AG09309 (cell line): ENCODE measurements around the gene FUZ.

Source experiments
- DNase-seq: peaks from one replicate; pipeline ENCODE4 v3.0.0-alpha.2; 2010; ENCODE audit warnings: low read depth
- H3K4me3 ChIP-seq: 2 replicates; pipeline ENCODE4 v1.5.1; 2011; ENCODE audit warnings: mild to moderate bottlenecking, low read depth, low read length, moderate library complexity; ENCODE audit not compliant: control insufficient read depth
- CTCF ChIP-seq: IDR thresholded peaks from 2 replicates; pipeline ENCODE4 v1.5.1; 2011; ENCODE audit warnings: mild to moderate bottlenecking, low read depth, low read length, inconsistent platforms; ENCODE audit not compliant: insufficient read depth, control insufficient read depth; ENCODE audit errors: missing control alignments

FUZ gene

DNA sequence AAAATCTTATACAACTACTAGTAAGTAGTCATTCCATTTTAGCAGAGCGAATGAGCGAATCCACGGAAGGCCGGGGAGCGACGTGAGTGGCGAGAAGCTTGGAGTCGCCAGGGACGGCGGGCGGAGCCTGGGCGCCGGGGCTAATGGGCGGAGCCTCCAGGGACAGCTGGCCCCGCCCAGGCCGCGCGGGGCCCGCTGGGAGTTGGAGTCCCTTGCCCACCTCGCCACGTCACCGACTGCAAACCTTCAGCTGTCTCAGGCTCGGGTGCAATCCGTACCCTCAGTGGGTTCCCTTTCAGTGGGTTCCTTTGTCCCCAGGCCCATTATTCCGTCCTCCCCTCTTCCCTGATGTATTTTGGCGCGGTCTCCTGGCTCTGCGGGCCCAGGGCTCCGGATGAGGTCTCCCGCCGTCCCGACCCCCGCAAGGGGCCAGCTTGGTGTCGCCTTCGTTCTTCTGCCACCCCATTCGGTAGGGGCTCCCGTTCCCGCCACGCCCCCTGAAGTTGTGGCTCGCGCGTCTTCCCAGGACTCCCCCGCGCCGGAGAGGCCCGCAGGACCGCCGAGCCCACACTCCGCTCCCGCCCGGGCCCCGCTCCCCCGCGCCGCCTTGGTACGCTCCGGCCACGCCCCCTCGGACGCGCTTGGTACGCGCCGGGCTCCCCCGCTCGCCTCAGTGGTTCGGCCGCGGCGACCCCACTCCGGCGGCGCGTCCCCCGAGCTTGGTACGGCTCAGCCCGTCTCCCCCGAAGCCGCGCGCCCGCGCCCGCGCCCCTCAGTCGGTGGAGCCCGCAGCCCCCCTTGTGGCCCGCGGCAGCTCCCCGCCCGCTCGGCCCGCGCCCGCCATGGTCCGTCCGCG, 37.6 kb upstream of the FUZ start, which contains the start of gene PTOV1:
Gene PTOV1 (plus strand): TSS at position 673 of the 856 bp plus-strand sequence.
- peak; percentile 56 for DNase-seq
- TF ChIP-seq CTCF, result no peak

DNA sequence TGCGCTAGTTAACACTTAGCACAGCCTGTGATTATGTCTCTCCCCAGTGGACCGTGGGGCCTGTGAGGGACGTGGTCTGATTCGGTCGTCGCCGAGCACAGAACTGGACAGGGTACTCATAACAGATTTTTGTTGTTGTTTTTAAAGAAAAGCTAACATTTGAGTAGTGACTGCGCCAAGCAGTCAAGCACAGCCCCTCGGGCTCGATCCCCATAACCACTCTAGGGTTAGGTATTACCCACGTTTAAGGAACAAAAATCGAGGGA, 37.1 kb upstream of the FUZ start:
- no peak for DNase-seq
- peak overlapping the region; percentile 87 for H3K4me3 ChIP-seq
- no peak for TF ChIP-seq CTCF

More for the DNA sequence above, 37.6 kb upstream of the FUZ start, which contains the start of gene PTOV1:
- H3K4me3 ChIP-seq, result peak within 1 kb of the TSS; percentile 87

- DNase-seq, result no peak
- no peak for TF ChIP-seq CTCF
- no peak overlapping the region for H3K4me3 ChIP-seq
Observed at GRCh38 chr19:49849433-49850220, 36.5 kb upstream of the FUZ start.

DNA sequence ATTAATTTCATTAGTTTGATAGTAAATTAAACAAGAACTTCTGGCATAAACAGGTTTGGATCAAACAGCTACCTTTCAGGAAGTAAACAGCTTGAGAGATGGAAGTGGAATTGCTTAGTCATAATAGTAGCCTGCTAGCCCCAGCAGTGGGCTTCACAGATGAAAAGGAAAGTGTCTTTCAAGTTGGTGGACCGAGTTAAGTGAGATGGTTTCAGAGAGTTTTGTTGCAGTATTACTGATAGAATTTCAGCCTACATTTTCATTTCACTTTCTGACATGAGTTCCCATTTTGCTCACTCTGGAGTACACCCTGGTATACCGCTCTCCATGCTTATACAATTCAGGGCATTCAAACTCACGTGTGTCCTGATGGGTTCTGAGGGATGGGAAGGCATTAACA, 35.8 kb upstream of the FUZ start:
- no peak for TF ChIP-seq CTCF
- H3K4me3 ChIP-seq, result no peak overlapping the region
- no peak for DNase-seq

DNA sequence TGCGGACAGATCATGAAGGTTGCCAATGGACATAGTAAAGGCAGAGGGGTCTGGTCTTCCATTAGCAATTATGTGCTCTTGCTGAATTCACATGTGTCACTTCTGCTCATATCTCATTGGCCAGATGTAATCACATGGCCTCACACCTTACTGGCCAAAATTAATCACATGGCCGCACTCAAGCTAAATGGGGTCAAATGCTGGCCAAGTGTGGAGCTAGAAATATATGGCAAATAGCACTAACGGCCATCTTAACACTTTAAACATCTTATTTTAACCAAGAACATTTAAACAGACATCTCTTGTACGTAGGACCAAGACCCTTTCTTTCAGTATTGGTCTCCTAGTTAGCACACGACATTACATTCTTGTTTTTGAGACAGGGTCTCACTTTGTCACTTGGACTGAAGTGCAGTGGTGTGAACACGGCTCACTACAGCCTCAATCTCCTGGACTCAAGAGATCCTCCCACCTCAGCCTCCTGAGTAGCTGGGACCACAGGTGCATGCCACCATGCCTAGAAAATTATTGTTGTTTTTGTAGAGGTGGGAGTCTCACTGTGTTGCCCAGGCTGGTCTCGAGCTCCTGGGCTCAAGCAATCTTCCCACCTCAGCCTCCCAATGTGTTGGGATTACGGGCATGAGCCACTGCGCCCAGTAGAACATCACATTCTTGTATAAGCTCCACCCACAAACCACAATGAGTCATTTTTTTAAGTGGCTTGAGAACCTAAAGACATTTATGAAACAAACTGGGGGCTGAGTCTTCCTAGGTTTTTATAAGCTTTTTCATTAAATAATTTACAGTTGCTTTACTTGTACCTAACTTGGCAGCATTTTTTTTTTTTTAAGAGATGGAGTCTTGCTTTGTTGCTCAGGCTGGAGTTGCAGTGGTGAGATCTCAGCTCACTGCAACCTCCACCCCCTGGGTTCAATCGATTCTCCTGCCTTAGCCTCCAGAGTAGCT, 34.9 kb upstream of the FUZ start:
- peak; percentile 80 for DNase-seq

More for the DNA sequence above, 34.9 kb upstream of the FUZ start:
- no peak for TF ChIP-seq CTCF
- no peak overlapping the region for H3K4me3 ChIP-seq
